Measurements from ENCODE around the gene ARID5B. TPM values are rescaled to one million over a fixed set of nuclear protein-coding genes. Genes with fewer than 3 reads are reported as not detected.

ARID5B gene
- total and polyA plus RNA-seq, 2 of the 4 experiments (the other 2 are of a cell fraction) = 41.0 to 125 TPM

DNA sequence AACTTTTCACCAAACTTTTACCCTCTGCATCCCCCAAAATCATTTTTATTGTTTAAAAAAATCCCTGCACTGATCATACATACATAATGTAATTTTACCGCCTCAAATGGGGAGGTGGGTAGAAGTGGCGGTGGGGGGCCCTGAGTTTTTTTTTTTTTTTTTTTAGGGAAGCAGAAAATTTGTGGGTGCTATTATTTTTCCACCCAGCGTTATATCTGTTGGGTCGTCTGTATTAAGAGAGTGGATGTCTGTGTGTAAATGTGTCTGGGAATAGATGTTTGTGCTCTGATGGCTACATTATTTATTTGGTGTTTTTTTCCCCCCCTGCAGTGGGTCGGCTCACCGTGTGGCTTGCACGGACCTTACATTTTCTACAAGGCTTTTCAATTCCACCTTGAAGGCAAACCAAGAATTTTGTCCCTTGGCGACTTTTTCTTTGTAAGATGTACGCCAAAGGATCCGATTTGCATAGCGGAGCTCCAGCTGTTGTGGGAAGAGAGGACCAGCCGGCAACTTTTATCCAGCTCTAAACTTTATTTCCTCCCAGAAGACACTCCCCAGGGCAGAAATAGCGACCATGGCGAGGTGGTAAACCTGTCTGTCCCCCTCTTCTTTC is 438 bp downstream of the ARID5B start (continued):
- TF ChIP-seq, protein P1, sequence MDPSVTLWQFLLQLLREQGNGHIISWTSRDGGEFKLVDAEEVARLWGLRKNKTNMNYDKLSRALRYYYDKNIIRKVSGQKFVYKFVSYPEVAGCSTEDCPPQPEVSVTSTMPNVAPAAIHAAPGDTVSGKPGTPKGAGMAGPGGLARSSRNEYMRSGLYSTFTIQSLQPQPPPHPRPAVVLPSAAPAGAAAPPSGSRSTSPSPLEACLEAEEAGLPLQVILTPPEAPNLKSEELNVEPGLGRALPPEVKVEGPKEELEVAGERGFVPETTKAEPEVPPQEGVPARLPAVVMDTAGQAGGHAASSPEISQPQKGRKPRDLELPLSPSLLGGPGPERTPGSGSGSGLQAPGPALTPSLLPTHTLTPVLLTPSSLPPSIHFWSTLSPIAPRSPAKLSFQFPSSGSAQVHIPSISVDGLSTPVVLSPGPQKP (IDR thresholded peaks at IDR 0.05; ENCODE audit: borderline replicate concordance, low read depth, low read length) = no peak
